ENCODE measurements around the gene RPS17.

The RPS17 gene

DNA sequence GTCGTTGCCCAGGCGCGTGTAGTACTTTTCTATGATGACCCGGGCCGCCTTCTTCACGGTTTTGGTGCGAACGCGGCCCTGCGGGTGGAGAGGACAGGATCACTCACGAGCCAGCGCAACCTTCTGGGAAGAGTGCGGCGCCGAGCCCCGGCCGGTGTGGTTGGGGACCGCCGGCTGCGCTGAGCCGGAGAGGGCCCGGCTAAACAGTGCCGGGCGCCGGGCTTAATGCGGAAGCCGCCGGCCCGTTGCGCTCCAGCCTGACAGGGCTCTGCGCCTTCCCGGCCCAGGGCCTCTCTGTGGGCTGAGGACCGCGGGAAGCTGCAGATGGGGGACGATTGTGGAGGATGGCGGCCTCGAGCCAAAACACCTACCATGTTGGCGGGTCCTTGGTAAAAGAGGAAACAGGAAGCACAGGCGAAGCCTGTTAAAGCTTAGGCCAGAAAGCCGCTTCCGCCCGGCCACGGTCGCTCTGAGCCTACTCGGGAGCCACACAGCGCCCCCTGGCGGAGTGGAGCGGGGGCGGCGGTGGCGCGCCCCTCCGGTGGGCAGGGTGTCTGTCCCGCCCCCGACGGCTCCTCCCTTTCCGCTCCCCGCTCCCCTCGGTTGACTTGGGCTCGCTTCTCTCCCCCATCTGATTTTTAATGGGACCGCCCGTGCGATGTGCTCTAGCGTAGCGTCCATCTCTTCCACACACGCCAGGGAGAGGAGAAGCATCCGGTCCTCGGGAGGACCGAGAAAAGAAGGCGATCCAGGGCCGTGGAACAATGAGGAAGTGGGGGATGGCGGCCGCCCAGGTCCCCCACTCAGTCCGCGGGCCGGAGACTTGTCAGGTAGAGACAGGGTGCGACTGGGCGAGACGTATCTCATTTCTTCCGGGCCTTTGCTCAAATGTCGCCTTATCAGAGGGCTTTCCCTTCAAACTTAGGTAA, at the start of gene RPS17:
Gene RPS17, minus strand, starts transcription at position 403 of the 929 bp plus-strand sequence. Its CDS starts 29 bp downstream, at position 374.
- DNase-seq, result peak; percentile 100

GRCh38 chr15:82587805-82588204, 47.5 kb upstream of the RPS17 start:
- no peak for DNase-seq

DNA sequence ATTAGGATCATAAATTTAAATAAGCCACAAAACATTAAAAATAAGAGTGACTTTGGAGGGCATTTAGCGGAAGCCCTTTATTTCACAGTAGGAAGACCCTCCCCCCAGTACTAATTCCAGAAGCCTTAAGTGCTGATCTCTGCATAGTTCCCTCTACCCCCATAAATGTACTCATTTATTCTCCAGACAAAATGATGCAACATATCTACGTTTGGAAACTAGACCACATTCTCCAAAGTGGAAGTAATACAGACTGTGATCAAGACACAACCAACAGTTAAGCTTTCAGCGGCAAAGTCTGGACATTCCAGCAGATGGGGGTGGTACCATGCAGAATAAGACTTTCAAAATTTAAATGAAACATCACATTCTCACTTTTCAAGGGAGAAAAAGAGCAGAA, 44.8 kb upstream of the RPS17 start:
- DNase-seq, result no peak

- DNase-seq, result no peak
Observed at GRCh38 chr15:82580713-82581112, 40.5 kb upstream of the RPS17 start.

DNA sequence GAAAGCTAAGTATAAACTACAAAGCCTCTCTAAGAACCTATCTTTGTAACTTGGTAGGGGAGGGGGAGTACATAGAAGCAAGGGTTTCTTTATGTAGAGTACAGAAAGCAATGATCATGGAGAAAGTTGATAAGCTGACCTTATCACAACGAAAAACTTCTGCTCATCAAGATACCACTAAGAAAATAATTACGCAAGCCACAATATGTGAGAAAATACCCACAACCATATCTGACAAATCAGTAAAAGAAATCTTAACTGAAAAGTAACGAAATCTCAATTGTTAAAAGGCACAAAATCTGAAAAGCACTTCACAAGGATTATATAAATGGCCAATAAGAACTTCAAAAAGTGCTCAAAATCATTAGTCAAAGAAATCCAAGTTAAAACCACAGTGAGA, 35.1 kb upstream of the RPS17 start:
- no peak for DNase-seq

GRCh38 chr15:82572986-82573385, 32.7 kb upstream of the RPS17 start:
- no peak for DNase-seq

DNA sequence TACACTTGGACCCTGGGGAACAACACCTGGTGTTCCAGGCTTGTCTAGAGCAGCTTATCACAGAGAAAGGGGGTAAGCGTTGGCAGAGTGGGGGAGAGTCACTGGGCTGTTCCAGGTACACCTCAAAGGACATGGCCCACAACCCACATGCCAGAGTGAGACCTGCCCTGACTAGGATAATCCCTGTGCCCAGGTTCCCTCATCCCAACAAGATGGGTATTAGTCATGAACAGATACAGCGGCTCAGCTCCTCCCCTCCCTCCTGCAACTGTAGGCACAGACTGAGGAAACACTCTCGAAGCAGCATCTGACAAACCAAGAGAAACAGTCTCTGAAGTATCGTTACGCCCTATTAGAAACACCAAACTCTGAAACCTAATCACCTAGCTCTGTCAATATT, 32.1 kb upstream of the RPS17 start:
- DNase-seq, result no peak

GRCh38 chr15:82571722-82572222, 31.5 kb upstream of the RPS17 start:
- no peak for DNase-seq

GRCh38 chr15:82570721-82571508, 30.7 kb upstream of the RPS17 start:
- no peak for DNase-seq

DNA sequence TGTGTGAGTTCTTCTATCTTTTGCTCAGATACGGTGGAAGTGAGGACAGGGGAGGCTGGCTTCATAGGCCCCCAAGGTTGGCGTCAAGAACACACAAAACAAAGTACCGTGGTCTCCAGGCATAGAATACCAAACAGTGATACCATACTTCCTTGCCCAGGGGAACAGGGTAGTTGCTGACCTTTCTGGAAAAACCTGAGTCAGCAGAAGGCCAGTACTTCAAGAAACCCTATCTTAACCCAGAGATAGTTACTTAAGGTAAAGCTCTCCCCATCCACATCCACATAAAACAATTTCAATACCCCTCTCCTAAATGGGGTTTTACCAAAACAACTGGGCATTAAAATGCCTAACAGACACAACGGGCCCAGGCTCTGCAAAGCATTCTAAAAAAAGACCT, 29.6 kb upstream of the RPS17 start:
- no peak for DNase-seq

DNA sequence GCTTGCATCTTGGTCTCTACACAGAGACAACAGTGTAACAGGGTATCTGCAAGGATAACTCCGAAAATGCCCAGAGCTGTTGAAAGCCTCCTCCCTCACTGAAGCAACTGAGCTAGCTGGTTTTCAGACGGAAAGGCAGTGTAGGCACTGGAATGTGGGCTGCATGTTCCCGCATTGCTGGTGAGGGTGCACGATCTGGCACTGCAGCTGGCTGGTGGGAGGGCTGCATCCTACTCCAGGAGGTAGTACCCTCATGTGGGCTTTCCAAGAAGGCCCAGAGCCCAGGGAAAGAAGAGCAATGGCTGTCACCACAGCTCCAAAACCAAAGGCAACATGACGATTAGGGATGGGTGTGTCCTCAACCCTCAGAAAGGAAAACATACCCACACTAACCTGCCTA, 28.7 kb upstream of the RPS17 start:
- no peak for DNase-seq

- no peak for DNase-seq
Observed at GRCh38 chr15:82567661-82568060, 27.4 kb upstream of the RPS17 start.

DNA sequence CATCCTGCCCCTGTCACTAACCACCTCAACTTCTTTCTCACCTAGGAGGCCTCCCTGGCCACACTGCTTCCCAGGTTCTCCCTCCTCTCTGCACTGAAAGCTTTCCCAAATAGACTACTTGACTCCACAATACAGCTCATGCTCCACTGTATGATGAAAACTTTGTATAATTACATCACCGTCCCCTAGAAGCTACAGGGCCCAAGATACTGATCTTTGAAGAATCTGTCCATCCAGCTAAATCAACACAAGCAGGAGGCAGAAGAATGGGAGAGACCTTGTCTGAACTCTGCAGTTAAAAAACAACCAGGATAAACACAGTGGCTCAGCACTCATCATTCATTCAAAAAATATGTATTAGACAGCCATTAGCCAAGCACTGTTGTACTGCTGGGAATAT, 26.4 kb upstream of the RPS17 start:
- no peak for DNase-seq

- no peak for DNase-seq
Observed at GRCh38 chr15:82558502-82558901, 18.2 kb upstream of the RPS17 start.

DNA sequence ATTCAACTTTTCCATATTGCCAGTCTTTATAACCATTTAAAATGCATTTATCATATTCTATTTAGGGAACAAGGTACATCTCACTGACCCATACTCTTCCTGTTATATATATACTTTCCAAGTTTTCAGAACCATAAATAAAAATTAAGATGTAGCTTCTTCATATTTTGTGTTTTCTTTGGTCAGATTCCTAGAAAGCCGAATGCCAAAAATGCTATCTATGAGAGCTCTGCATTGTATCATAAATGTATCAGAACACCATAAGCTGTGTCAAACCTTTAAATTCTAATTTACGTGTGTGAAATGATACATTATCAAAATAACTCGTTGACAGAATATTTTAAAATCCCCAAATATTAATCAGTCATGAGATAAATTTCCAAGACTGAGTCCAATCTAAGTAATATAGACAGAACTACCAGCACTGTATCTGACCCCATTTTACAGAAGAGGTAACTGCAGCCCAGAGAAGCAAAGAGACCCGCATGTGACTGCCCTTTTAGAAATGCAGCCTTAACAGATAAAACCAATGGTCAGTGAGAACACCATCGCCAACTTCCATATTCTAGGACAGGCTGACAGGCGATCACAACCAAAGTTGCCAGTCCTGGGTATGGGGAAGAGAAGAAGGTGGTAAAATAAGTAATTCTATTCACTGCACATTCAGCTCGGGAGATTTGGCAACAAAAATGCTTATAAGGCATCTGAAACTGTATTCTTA, 16.2 kb upstream of the RPS17 start:
- DNase-seq, result no peak

DNA sequence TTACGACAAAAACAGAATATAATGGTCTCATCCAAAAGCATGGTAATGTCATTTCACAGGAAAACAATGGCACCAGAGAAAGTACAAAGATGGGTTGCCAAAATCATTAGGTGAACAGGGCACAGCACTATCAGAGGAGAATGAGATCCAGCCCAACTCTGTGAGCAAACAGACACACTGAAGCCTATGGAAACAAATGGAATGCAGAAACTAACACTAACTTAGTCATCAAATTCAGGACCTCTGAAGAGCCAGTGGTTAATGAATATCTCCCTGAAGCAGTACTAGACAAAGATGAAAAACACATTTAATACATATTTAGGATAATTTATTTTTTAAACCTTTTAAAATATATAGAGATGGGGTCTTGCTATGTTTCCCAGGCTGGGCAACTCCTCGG, 14.6 kb upstream of the RPS17 start:
- no peak for DNase-seq

DNA sequence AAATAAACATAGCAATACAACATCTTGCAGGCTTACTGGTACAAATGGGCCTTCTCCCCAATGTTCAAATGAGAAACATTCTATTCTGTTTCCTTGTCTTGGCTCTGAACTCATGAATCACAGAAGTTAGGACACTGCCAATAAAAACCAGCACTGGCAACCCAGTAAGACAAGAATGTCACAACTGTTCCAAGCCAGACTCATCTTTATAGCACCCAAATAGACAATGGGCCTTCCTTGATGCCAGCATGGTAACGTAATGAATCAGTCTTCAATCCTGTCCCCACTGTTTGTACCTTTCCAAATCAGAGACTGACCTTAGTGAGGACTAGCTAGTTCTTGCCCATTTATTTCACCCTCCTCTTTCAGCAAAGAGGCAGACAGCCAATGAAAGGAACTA, 14.1 kb upstream of the RPS17 start:
- no peak for DNase-seq

GRCh38 chr15:82553846-82554245, 13.6 kb upstream of the RPS17 start:
- no peak for DNase-seq

DNA sequence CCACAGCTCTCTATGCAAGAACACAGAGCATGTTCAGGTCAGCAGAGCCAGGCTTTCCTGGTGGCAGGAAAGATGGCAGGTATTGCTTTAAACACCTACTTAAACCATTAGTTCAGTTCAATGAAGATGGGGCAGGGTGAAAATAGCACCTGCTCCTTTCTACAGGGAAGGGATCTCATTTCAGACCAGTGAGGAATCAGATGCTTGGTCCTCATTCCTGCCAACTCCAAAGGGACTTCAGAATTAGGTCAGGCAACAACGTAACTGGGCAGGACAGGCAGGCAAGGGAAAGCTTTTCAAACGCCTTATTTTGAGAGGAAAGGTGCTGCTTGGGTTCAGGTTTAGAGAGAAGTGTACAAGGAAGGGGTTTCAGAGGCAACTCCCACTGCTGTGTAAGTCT, 12.6 kb upstream of the RPS17 start:
- peak; percentile 13 for DNase-seq

DNA sequence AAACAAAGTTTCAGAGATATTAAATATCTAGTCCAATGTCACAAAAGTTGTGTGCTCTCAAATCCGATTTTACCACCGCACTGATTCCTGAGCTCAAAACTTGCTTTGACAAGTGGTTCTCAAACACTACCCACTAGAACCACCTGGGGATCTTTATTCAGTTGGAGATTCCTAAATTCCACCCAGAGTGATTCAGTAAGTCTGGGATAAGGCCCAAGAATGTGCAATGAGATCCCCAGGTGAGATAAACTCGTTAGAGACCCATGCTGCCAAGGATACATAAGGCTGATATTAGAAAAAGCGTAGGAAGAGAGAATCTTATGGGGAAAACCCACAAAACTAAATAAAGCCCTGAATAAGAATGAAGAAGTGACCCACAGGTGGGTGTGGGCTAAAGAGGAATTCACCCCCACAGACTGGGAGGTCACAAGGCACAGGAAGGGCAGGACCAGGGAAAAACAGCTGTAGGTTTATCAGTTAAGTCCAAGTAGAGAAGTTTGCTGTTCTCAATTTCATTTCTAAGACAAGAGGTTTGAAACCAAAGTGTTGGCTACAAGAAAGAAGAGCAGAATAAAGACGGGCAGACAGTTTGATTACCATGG, 11.5 kb upstream of the RPS17 start:
- no peak for DNase-seq

DNA sequence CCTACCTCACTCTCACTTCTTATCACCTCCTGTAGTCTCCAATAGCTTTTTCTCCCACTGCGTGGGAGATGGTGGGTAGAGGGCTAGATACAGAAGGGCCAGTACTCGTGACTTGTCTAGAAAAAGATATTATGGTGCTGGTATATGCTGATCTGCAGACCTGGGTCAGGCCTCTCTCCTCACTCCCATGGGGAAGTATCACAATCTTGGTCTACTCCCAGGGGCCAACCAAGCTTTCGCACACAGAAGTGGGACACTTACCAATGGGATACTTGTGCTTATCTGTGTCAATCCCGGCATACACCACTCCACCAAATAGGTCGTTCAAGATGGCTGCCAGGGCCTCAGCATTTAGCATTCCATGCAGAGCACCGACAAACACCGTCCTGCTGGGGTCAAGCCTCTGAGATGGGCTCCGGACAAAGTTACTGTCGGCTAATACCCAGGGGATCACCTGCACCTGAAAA, 9.0 kb upstream of the RPS17 start:
- DNase-seq, result no peak

DNA sequence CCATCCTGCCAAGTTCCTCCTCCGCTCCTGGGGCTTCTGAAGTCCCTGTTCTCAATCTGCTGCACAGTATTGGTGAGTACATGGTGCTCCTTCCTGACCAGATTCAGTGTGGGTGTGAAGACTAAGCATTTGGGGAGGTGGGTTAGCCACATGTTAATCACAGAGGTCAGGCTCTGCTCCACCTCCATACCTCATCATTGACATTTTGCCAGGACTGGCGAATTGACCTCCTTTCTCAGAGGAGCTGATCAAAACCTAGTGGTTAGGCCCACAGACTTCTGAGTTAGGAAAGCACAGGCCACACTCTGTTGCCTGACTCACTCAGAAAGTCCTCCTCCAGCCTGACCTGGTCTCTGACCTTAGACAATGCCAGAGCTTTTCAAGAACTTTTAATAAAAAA, 8.4 kb upstream of the RPS17 start:
- no peak for DNase-seq

DNA sequence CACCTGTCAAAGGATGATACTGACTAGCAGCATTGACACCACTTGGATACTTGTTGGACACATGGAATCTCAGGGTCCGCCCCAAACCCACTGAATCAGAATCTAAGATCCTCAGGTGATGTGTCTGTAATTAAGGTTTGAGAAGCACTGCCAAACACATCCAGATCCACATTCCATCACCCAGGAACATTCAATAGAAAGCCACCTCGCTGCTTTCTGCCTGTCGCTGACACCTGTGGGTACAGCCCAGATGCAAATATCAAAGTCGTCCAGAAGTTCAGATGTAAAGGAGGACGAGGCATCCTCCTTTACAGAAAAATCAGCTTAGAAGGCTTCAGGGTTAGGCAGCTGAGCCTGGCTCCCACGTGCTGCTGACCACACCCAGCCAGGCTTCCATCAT, 5.2 kb upstream of the RPS17 start:
- no peak for DNase-seq

Data from activated effector memory CD4-positive, alpha-beta T cell treated with anti-CD3 and anti-CD28 coated beads, Interleukin-2, amount 50 U/mL, for 16 hours (primary cell).